Erythroblast (primary cell): ENCODE results near the gene RBFOX2.

ENCODE experiments used
- GATA1 ChIP-seq: IDR thresholded peaks from 2 replicates; pipeline ENCODE4 v1.6.1; 2011; ENCODE audit warnings: low read depth, mild to moderate bottlenecking, control low read depth, low read length, moderate library complexity
- POLR2A ChIP-seq: IDR thresholded peaks from 2 replicates; pipeline ENCODE4 v1.6.1; 2011; ENCODE audit warnings: mild to moderate bottlenecking, low read length

DNA sequence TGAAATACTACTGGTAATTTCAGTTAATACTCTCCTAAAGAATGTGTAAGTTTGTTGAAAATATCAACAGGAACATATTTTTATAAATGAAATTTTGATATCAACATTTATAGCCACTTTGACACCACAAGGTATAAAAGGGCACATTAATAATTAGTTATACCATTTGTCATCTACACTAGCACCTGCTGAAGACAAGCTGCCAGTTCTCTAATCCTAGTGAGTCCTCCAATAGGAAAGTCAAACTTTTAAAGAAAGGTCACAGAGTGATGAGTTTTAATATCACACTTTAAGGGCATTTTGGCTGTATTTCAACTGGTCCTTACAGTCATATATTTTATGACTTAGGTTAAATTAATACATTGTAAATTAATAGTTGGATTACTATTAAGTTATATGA, 258.6 kb downstream of the RBFOX2 start:
- TF ChIP-seq POLR2A (no peak), GATA1 (no peak)
